PFSK-1 (cell line): Measurements from ENCODE around the gene CCT2.

Source experiments
- FOXP2 ChIP-seq: optimal IDR thresholded peaks from 2 replicates; pipeline ENCODE3; 2011; ENCODE audit warnings: borderline replicate concordance, control low read depth, inconsistent platforms; ENCODE audit not compliant: insufficient read depth; ENCODE audit errors: extremely low read length, extremely low read depth
- POLR2AphosphoS5 ChIP-seq: IDR thresholded peaks from 2 replicates; pipeline ENCODE4 v1.6.1; 2012; ENCODE audit warnings: low read depth, mild to moderate bottlenecking, control low read depth, low read length, moderate library complexity
- REST ChIP-seq, 2 experiments: IDR thresholded peaks; 2 replicates each; pipeline versions ENCODE4 v1.6.1 to v1.8.0; 2011 to 2012; ENCODE audit warnings: low read depth in 2 of 2, low read length in 2 of 2, control low read depth in 1 of 2, inconsistent platforms in 1 of 2, mild to moderate bottlenecking in 1 of 2, moderate library complexity in 1 of 2; ENCODE audit not compliant: insufficient read depth in 1 of 2
- SIN3A ChIP-seq: IDR thresholded peaks from 2 replicates; pipeline ENCODE4 v1.6.1; 2012; ENCODE audit warnings: mild to moderate bottlenecking, low read length, moderate library complexity, borderline replicate concordance; ENCODE audit not compliant: insufficient read depth
- TAF1 ChIP-seq: IDR thresholded peaks from 2 replicates; pipeline ENCODE4 v1.6.1; 2012; ENCODE audit warnings: low read length, control low read depth, borderline replicate concordance; ENCODE audit not compliant: insufficient read depth

Gene CCT2

GRCh38 chr12:69648476-69648875, 63.2 kb downstream of the CCT2 start:
- TF ChIP-seq POLR2AphosphoS5 (no peak), FOXP2 (no peak), REST (IDR thresholded peaks at IDR 0.05; ENCODE audit: insufficient read depth in 1 of 2, low read depth in 2 of 2, low read length in 2 of 2) (no peak)

- no peak for TF ChIP-seq POLR2AphosphoS5
- no peak for TF ChIP-seq FOXP2
- no peak for TF ChIP-seq REST (IDR thresholded peaks at IDR 0.05; ENCODE audit: insufficient read depth in 1 of 2, low read depth in 2 of 2, low read length in 2 of 2)
- no peak for TF ChIP-seq TAF1
- TF ChIP-seq SIN3A, result no peak
These were observed 64.3 kb downstream of the CCT2 start for GRCh38 chr12:69649529-69649928.
